ENCODE data around the gene SLITRK3. TPM values are rescaled to one million over a fixed set of nuclear protein-coding genes. Genes with fewer than 3 reads are reported as not detected.

Gene SLITRK3
- total RNA-seq, 1 experiment from 2014 or later: 0.48 TPM

- Histone ChIP-seq H4K8ac (replicated peaks; ENCODE audit: insufficient read length, low read depth, low read length) (no peak overlapping the region), H3K18ac (ENCODE audit: insufficient read length, low read depth, low read length) (no peak overlapping the region), H2BK20ac (ENCODE audit: low read depth, low read length, poor library complexity, severe bottlenecking) (no peak overlapping the region), H2BK5ac (ENCODE audit: insufficient read length, low read length) (no peak overlapping the region), H2BK15ac (ENCODE audit: low read depth, low read length) (no peak overlapping the region), H2BK120ac (ENCODE audit: low read depth, low read length, poor library complexity, severe bottlenecking) (no peak overlapping the region), H3K27me3 (ENCODE audit: insufficient read depth, low read length) (no peaks in the 10 kb centered on the region; the same call in 1 of the 2 replicates), H3K4me1 (ENCODE audit: insufficient read depth, low read length) (no peaks in the 10 kb centered on the region), H3K23ac (ENCODE audit: insufficient read length, low read depth, low read length) (no peak overlapping the region), H4K5ac (ENCODE audit: insufficient read length, low read depth, low read length) (no peak overlapping the region), H3K79me2 (ENCODE audit: insufficient read depth, low read length) (no peaks in the 10 kb centered on the region), H3K4me2 (ENCODE audit: insufficient read depth, insufficient read length, low read length) (no peak overlapping the region), H3K27ac (ENCODE audit: insufficient read length, low read depth, low read length) (no peak overlapping the region), H3K9ac (ENCODE audit: extremely low read depth, insufficient read length, low read length) (no peak overlapping the region), H2BK12ac (ENCODE audit: insufficient read length, low read depth, low read length) (no peak overlapping the region), H3T11ph (ENCODE audit: low read length) (no peak overlapping the region), H4K91ac (ENCODE audit: insufficient read length, low read depth, low read length) (no peak overlapping the region), H4K20me1 (ENCODE audit: control insufficient read depth, insufficient read depth, insufficient read length) (no peaks in the 10 kb centered on the region), H3K79me1 (ENCODE audit: insufficient read depth, low read depth, low read length, poor library complexity, severe bottlenecking) (no peaks in the 10 kb centered on the region), H3K14ac (ENCODE audit: insufficient read depth, low read length) (no peak overlapping the region), H3K4ac (ENCODE audit: low read depth, low read length) (no peak overlapping the region), H3K9me3 (ENCODE audit: control insufficient read depth, low read depth, low read length) (no peaks in the 10 kb centered on the region), H2AFZ (ENCODE audit: low read length) (no peak overlapping the region), H3K56ac (ENCODE audit: insufficient read length, low read depth, low read length) (no peak overlapping the region), H2AK5ac (ENCODE audit: insufficient read length, low read length) (no peak overlapping the region), H3K23me2 (ENCODE audit: insufficient read length, low read depth, low read length, poor library complexity, severe bottlenecking) (no peaks in the 10 kb centered on the region)
- Mint-ChIP-seq H3K27ac (no peak overlapping the region), H3K4me1 (no peaks in the 10 kb centered on the region), H3K4me3 (no peak overlapping the region), H3K27me3 (ENCODE audit: low read depth) (no peaks in the 10 kb centered on the region), H3K9me3 (peaks cover 0 to 4% of the 10 kb centered on the region in 2 experiments; a peak in 1 of 5 replicates), H3K36me3 (ENCODE audit: insufficient read depth in 1 of 3, low read depth in 3 of 3) (no peaks in the 10 kb centered on the region)
- WGBS (ENCODE audit: extremely low coverage, insufficient read length, low lambda C conversion rate): no CpG with 5 or more reads among the region's 3 CpGs
- TF ChIP-seq CTCF (conservative IDR thresholded peaks at IDR 0.05): no peak
- no peak for DNase-seq
These were observed 25.9 kb downstream of the SLITRK3 start for GRCh38 chr3:165170236-165170635.

Measured in H9 (cell line).